Measurements from ENCODE around the gene SH3RF2. TPM values are rescaled to one million over a fixed set of nuclear protein-coding genes. Genes with fewer than 3 reads are reported as not detected.

The SH3RF2 gene
- total RNA-seq, 4 donors from 2014 or later: 67.9 to 172 (median 96.3) TPM

DNA sequence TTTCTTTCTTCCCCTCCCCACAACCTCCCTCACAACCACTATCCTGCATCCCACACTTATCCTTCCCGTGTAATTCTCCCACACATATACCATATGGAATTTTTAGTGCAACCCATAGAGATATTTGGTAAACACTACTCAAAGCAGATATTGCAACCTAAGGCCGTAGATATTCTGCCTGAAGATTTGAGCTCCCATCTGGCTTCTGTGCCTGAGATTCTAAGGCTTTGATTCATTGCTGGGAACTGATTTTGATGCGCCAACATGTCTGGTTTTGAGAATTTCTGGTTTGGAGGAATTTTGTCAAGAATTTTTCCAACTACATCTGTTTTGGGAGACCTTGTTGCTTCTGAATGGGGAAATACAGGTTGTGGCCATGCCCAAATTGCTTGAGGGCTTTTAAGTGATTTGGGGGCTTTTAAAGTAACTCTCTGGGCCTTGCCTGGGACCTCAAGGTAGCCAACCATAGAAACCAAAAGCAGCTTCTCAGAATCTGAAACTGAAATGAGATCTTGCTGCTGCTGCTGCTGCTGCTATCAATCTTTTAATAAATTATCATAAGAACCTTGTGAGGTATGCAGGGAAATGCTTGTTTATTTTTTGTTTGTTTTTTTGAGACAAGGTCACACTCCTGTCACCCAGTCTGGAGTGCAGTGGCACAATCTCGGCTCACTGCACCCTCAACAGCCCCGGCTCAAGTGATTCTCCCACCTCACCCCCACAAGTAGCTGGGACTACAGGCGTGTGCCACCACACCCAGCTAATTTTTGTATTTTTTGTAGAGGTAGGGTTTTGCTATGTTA is 132.8 kb downstream of the SH3RF2 start:
- in situ Hi-C loops (cut with MboI; ENCODE audit: low pct_ligation_motif_present in 1 of 4, low pct_unique_long_range_greater_than_20kb in 1 of 4, low sequenced_read_pairs in 3 of 4): loop anchor here (25.0 kb wide), 3 partner anchors 157 to 1857 kb away; no protein-coding TSS in a partner anchor
- DNase-seq: no peak
- 81 to 90% methylated on average over 5 to 6 of the region's 6 CpGs for WGBS, 2 donors (ENCODE audit: low coverage in 1 of 2)
- H3K27ac ChIP-seq: no peak overlapping the region
- H3K4me1 ChIP-seq: no peaks in the 10 kb centered on the region
- no peak overlapping the region for H3K4me3 ChIP-seq
- no peaks in the 10 kb centered on the region for H3K36me3 ChIP-seq
- no peaks in the 10 kb centered on the region for H3K27me3 ChIP-seq
- TF ChIP-seq EP300 (IDR thresholded peaks at IDR 0.05; ENCODE audit: low read depth) (no peak), POLR2A (IDR thresholded peaks at IDR 0.05) (no peak)
- H3K9me3 ChIP-seq: no peaks in the 10 kb centered on the region
- intact Hi-C loops (cut with DNase I; ENCODE audit: low total_unique reads): no loop called here

DNA sequence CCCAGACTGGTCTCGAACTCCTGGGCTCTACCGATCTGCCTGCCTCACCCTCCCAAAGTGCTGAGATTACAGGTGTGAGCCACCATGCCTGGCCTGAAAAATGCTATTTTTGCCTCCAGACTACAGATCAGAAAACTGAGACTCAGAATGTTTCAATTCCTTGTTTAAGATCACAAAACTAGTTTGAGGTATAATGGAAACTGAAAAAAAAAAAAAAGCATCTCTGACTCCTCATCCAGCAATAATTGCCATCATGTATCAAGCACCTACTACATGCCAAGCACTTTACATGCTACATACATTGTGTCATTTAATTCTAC is 133.4 kb downstream of the SH3RF2 start:
- no peak for DNase-seq
- intact Hi-C loops (cut with DNase I; ENCODE audit: low total_unique reads): no loop called here
- H3K9me3 ChIP-seq: no peaks in the 10 kb centered on the region
- TF ChIP-seq POLR2A (IDR thresholded peaks at IDR 0.05) (no peak), POLR2AphosphoS5 (IDR thresholded peaks at IDR 0.05) (no peak), EP300 (IDR thresholded peaks at IDR 0.05; ENCODE audit: low read depth) (no peak)
- TF ChIP-seq, protein P1, sequence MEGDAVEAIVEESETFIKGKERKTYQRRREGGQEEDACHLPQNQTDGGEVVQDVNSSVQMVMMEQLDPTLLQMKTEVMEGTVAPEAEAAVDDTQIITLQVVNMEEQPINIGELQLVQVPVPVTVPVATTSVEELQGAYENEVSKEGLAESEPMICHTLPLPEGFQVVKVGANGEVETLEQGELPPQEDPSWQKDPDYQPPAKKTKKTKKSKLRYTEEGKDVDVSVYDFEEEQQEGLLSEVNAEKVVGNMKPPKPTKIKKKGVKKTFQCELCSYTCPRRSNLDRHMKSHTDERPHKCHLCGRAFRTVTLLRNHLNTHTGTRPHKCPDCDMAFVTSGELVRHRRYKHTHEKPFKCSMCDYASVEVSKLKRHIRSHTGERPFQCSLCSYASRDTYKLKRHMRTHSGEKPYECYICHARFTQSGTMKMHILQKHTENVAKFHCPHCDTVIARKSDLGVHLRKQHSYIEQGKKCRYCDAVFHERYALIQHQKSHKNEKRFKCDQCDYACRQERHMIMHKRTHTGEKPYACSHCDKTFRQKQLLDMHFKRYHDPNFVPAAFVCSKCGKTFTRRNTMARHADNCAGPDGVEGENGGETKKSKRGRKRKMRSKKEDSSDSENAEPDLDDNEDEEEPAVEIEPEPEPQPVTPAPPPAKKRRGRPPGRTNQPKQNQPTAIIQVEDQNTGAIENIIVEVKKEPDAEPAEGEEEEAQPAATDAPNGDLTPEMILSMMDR (IDR thresholded peaks at IDR 0.05): no peak
- WGBS, 2 donors (ENCODE audit: low coverage in 1 of 2): 89% methylated on average over 2 of the region's 2 CpGs; no CpG with 5 or more reads in 1 of the 2 donors
- H3K4me3 ChIP-seq: no peak overlapping the region
- H3K36me3 ChIP-seq: no peaks in the 10 kb centered on the region
- no peaks in the 10 kb centered on the region for H3K27me3 ChIP-seq
- in situ Hi-C loops (cut with MboI; ENCODE audit: low pct_ligation_motif_present in 1 of 4, low pct_unique_long_range_greater_than_20kb in 1 of 4, low sequenced_read_pairs in 3 of 4): loop anchor here (25.0 kb wide), 3 partner anchors 157 to 1857 kb away; no protein-coding TSS in a partner anchor
- no peak overlapping the region for H3K27ac ChIP-seq
- no peaks in the 10 kb centered on the region for H3K4me1 ChIP-seq

DNA sequence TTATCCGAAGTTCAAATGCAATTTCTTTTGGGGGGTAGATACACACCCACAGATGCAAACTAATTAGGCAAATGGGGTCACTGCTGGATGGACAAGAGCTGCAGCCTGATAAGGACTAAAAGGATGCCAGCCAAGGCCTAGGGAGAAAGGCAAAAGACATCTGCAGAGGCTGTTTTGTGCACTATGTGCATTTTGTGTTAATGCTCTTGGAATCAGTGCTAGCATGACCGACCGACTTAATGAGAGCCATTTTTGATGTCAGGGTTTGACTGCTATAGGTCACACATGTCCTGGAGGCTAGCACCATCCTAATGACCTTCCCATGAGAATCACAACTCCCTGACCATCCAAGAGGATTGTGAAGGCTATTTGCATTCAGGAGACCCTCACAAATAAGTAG is 134.4 kb downstream of the SH3RF2 start:
- in situ Hi-C loops (cut with MboI; ENCODE audit: low pct_ligation_motif_present in 1 of 4, low pct_unique_long_range_greater_than_20kb in 1 of 4, low sequenced_read_pairs in 3 of 4): loop anchor here (25.0 kb wide), 3 partner anchors 158 to 1858 kb away; no protein-coding TSS in a partner anchor
- Histone ChIP-seq H3K36me3 (no peaks in the 10 kb centered on the region), H3K4me1 (no peaks in the 10 kb centered on the region), H3K9me3 (no peaks in the 10 kb centered on the region), H3K27me3 (no peaks in the 10 kb centered on the region), H3K27ac (no peak overlapping the region), H3K4me3 (no peak overlapping the region)
- no peak for TF ChIP-seq POLR2A (IDR thresholded peaks at IDR 0.05)
- no peak for TF ChIP-seq EP300 (IDR thresholded peaks at IDR 0.05; ENCODE audit: low read depth)
- TF ChIP-seq, protein P1 (IDR thresholded peaks at IDR 0.05): no peak
- TF ChIP-seq POLR2AphosphoS5 (IDR thresholded peaks at IDR 0.05): no peak
- 82% methylated on average over 3 of the region's 3 CpGs; no CpG with 5 or more reads in 1 of the 2 donors for WGBS, 2 donors (ENCODE audit: low coverage in 1 of 2)
- no peak for DNase-seq
- intact Hi-C loops (cut with DNase I; ENCODE audit: low total_unique reads): no loop called here

DNA sequence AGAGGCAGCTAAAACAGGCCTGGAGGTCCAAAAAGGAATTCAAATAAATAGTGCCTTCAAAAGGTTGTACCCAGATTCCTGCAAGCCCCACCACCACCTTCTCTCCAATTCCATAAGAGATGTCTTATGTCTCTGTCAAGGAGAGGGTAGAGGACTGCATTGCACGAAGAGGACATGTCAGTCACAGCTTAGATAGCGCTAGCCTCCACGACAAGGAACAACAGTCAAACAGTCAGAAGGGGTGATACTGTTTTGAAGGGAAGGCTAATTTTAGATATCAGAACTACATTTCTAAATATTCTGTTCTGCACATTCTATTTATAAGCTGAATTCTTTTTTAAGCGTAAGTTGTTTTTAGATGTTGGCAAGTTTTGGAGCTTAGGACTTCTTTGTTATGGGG is 134.8 kb downstream of the SH3RF2 start:
- in situ Hi-C loops (cut with MboI; ENCODE audit: low pct_ligation_motif_present in 1 of 4, low pct_unique_long_range_greater_than_20kb in 1 of 4, low sequenced_read_pairs in 3 of 4): loop anchor here (25.0 kb wide), 3 partner anchors 159 to 1859 kb away; no protein-coding TSS in a partner anchor
- intact Hi-C loops (cut with DNase I; ENCODE audit: low total_unique reads): no loop called here
- H3K4me1 ChIP-seq: peaks cover 0 to 4% (median 0%) of the 10 kb centered on the region in 4 donors
- H3K4me3 ChIP-seq: no peak overlapping the region
- no peak for TF ChIP-seq EP300 (IDR thresholded peaks at IDR 0.05; ENCODE audit: low read depth)
- TF ChIP-seq, protein P1 (IDR thresholded peaks at IDR 0.05): no peak
- no peak for TF ChIP-seq POLR2A (IDR thresholded peaks at IDR 0.05)
- TF ChIP-seq POLR2AphosphoS5 (IDR thresholded peaks at IDR 0.05): no peak
- no peaks in the 10 kb centered on the region for H3K27me3 ChIP-seq
- DNase-seq: no peak
- H3K9me3 ChIP-seq: no peaks in the 10 kb centered on the region
- H3K36me3 ChIP-seq: no peaks in the 10 kb centered on the region
- H3K27ac ChIP-seq: no peak overlapping the region
- 67 to 68% methylated on average over 3 to 4 of the region's 4 CpGs for WGBS, 2 donors (ENCODE audit: low coverage in 1 of 2)
